H1 (cell line): ENCODE data around the gene KCMF1. TPM values are rescaled to one million over a fixed set of nuclear protein-coding genes. Genes with fewer than 3 reads are reported as not detected.
A peak's percentile ranks its signal among the peaks of the same experiment; 100 is the strongest.

Experiments
- BACH1 ChIP-seq: IDR thresholded peaks from 2 replicates; pipeline ENCODE4 v1.6.1; 2012; ENCODE audit warnings: low read length, improper control_type of control experiment
- CHD2 ChIP-seq: IDR thresholded peaks from 2 replicates; pipeline ENCODE4 v1.6.1; 2012; ENCODE audit warnings: low read length, improper control_type of control experiment
- CREB1 ChIP-seq: IDR thresholded peaks from 2 replicates; pipeline ENCODE4 v1.6.1; 2012; ENCODE audit warnings: inconsistent platforms
- JUND ChIP-seq: IDR thresholded peaks from 2 replicates; pipeline ENCODE4 v1.6.1; 2011; ENCODE audit warnings: mild to moderate bottlenecking, improper control_type of control experiment, low read length
- KDM1A ChIP-seq: fragments of 200-600, 300-600 bp; sonication (generic); IDR thresholded peaks from 2 replicates; pipeline ENCODE4 v1.7.1; 2016; ENCODE audit warnings: mild to moderate bottlenecking, low read length, borderline replicate concordance
- NANOG ChIP-seq: IDR thresholded peaks from 2 replicates; pipeline ENCODE4 v1.6.1; 2011; ENCODE audit warnings: low read length, low read depth, mild to moderate bottlenecking, inconsistent platforms; ENCODE audit not compliant: insufficient read depth, poor library complexity, severe bottlenecking
- POLR2A ChIP-seq, 2 experiments: IDR thresholded peaks; 1 replicate in 1 of 2; 2 replicates in 1 of 2; pipeline ENCODE4 v1.6.1; 2011; ENCODE audit warnings: low read depth in 2 of 2, low read length in 2 of 2, mild to moderate bottlenecking in 2 of 2; ENCODE audit errors: control extremely low read depth in 1 of 2
- POLR2AphosphoS5 ChIP-seq: IDR thresholded peaks from 2 replicates; pipeline ENCODE4 v1.6.1; 2011; ENCODE audit warnings: low read depth, low read length
- POU5F1 ChIP-seq: IDR thresholded peaks from 2 replicates; pipeline ENCODE4 v1.6.1; 2011; ENCODE audit warnings: low read depth, mild to moderate bottlenecking, low read length, moderate library complexity
- SAP30 ChIP-seq: fragments of 300-600 bp; sonication (generic); IDR thresholded peaks from 2 replicates; pipeline ENCODE4 v1.7.1; 2012; ENCODE audit warnings: low read length, moderate library complexity, mild to moderate bottlenecking, inconsistent platforms; ENCODE audit not compliant: insufficient read depth, insufficient replicate concordance
- SIRT6 ChIP-seq: IDR thresholded peaks from one replicate; pipeline ENCODE4 v1.7.1; 2012; ENCODE audit warnings: low read length, inconsistent platforms
- SP1 ChIP-seq: IDR thresholded peaks from 2 replicates; pipeline ENCODE4 v1.6.1; 2011; ENCODE audit warnings: low read depth, low read length
- SP4 ChIP-seq: IDR thresholded peaks from 2 replicates; pipeline ENCODE4 v1.6.1; 2012; ENCODE audit warnings: low read length, inconsistent platforms
- TBP ChIP-seq: IDR thresholded peaks from 2 replicates; pipeline ENCODE4 v1.6.1; 2011; ENCODE audit warnings: low read depth, low read length, improper control_type of control experiment
- TCF12 ChIP-seq: IDR thresholded peaks from 2 replicates; pipeline ENCODE4 v1.6.1; 2011; ENCODE audit warnings: low read depth, mild to moderate bottlenecking, low read length
- TEAD4 ChIP-seq: IDR thresholded peaks from 2 replicates; pipeline ENCODE4 v1.6.1; 2012; ENCODE audit warnings: low read depth, low read length, inconsistent platforms, mixed read lengths
- ZNF274 ChIP-seq: IDR thresholded peaks from 2 replicates; pipeline ENCODE4 v1.7.0; 2012; ENCODE audit warnings: low read length, borderline replicate concordance; ENCODE audit errors: extremely low read depth
- polyA plus RNA-seq, 7 experiments: library from polyadenylated mRNA; depleted of rRNA in 3 of 7; stranded (reverse) in 5 of 7; unstranded in 2 of 7; fragments of >200 nt in 5 of 7; fragments of 200-250 nt in 2 of 7; gene quantifications; 1 replicate in 5 of 7; 2 replicates in 1 of 7; 4 replicates in 1 of 7; pipeline versions ENCODE4 v1.2.1 to v1.2.3, GENCODE V29; 2011 to 2013; ENCODE audit warnings: missing spikeins in 2 of 7, mixed read lengths in 2 of 7
- total RNA-seq: library from RNA; stranded (reverse); fragmentation: NEBNext Ultra II Directional; extraction: Animal tissue kit (Norgen Biotek cat#: 25700); gene quantifications from 2 replicates; pipeline ENCODE4 v1.2.1, GENCODE V29; 2021
- TF ChIP-seq, protein P1 (sequence below), 3 experiments: IDR thresholded peaks; 1 replicate in 2 of 3; 2 replicates in 1 of 3; pipeline versions ENCODE4 v1.5.1 to v1.6.1; 2011; ENCODE audit warnings: low read length in 3 of 3, mild to moderate bottlenecking in 3 of 3, inconsistent platforms in 2 of 3, low read depth in 1 of 3, moderate library complexity in 1 of 3; ENCODE audit not compliant: insufficient read depth in 1 of 3; ENCODE audit errors: control extremely low read depth in 1 of 3
- TF ChIP-seq, protein P2 (sequence below): IDR thresholded peaks from 2 replicates; pipeline ENCODE4 v1.6.1; 2012; ENCODE audit warnings: low read length, inconsistent platforms

KCMF1 gene
- total and polyA plus RNA-seq, 2 of the 8 experiments (the other 6 are each of a cell fraction or from before 2014, with no cell fraction given) = 86.9 to 149 TPM

DNA sequence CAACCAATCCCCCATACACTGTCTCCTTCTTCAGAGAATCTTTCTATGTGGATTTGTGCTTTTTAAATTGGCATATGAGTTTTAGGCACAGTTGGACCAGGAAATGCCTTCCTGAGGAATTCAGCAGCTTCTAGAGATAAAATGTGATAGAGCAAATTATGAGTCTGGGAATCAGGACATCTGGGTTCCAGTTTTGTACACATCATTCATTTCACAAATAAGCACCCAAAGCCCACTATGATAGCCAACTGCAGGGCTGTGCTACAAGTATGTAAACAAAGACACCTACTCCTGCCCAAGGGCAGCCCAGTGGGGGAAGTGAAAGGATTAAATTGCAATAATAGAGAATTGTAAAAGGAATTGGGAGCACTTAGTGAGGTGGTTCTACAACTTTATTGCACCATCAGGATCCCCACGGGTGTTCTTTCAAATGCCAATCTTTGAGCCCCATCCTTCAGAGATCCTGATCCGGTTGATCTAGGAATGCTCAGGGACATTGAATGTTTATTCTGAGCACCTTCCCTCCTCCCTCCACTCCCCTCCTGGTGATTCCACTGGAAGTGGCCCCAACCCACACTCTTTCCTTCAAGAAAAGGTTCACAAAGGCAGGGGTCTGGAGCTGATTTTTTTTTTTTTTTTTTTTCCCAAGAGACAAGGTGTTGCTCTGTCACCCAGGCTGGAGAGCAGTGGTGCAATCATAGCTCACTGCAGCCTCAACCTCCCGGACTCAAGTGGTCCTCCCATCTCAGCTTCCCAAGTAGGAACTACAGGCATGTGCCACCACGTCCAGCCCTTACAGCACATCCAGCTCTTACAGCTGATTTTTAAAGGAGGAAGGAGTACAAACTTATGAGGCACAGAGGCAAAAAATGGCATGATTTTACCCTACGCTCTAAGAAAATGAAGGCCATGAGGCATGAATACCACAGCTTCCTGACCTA lies 11.1 kb upstream of the KCMF1 start (continued):
- TF ChIP-seq, protein P1, sequence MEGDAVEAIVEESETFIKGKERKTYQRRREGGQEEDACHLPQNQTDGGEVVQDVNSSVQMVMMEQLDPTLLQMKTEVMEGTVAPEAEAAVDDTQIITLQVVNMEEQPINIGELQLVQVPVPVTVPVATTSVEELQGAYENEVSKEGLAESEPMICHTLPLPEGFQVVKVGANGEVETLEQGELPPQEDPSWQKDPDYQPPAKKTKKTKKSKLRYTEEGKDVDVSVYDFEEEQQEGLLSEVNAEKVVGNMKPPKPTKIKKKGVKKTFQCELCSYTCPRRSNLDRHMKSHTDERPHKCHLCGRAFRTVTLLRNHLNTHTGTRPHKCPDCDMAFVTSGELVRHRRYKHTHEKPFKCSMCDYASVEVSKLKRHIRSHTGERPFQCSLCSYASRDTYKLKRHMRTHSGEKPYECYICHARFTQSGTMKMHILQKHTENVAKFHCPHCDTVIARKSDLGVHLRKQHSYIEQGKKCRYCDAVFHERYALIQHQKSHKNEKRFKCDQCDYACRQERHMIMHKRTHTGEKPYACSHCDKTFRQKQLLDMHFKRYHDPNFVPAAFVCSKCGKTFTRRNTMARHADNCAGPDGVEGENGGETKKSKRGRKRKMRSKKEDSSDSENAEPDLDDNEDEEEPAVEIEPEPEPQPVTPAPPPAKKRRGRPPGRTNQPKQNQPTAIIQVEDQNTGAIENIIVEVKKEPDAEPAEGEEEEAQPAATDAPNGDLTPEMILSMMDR (IDR thresholded peaks at IDR 0.05; ENCODE audit: control extremely low read depth in 1 of 3, insufficient read depth in 1 of 3, low read depth in 1 of 3, low read length in 3 of 3) = no peak
- TF ChIP-seq CHD2 = 0 out of 2 replicates have a peak, but pooled peaks have one; percentile 18
- TF ChIP-seq SP1 = peak; percentile 89
- peak; percentile 62; the same call in 1 of the 2 replicates for TF ChIP-seq BACH1
- no peak for TF ChIP-seq ZNF274
- TF ChIP-seq NANOG = peak; percentile 99
- peak; percentile 60; the same call in 1 of the 2 replicates for TF ChIP-seq TEAD4
- TF ChIP-seq SAP30 = no peak
- TF ChIP-seq SIRT6 = no peak
- TF ChIP-seq CREB1 = peak; percentile 23; the same call in 1 of the 2 replicates
- TF ChIP-seq TCF12 = 0 out of 2 replicates have a peak, but pooled peaks have one; percentile 70
- peak; percentile 9 to 51; a peak in 2 of 3 replicates for TF ChIP-seq POLR2A (IDR thresholded peaks at IDR 0.05; ENCODE audit: control extremely low read depth in 1 of 2, low read depth in 2 of 2, low read length in 2 of 2)
- no peak for TF ChIP-seq KDM1A
- TF ChIP-seq POU5F1 = peak; percentile 80
- TF ChIP-seq SP4 = 0 out of 2 replicates have a peak, but pooled peaks have one; percentile 24
- 0 out of 2 replicates have a peak, but pooled peaks have one; percentile 31 for TF ChIP-seq TBP
- 0 out of 2 replicates have a peak, but pooled peaks have one; percentile 56 for TF ChIP-seq POLR2AphosphoS5
- peak; percentile 57; the same call in 1 of the 2 replicates for TF ChIP-seq JUND
- TF ChIP-seq, protein P2, sequence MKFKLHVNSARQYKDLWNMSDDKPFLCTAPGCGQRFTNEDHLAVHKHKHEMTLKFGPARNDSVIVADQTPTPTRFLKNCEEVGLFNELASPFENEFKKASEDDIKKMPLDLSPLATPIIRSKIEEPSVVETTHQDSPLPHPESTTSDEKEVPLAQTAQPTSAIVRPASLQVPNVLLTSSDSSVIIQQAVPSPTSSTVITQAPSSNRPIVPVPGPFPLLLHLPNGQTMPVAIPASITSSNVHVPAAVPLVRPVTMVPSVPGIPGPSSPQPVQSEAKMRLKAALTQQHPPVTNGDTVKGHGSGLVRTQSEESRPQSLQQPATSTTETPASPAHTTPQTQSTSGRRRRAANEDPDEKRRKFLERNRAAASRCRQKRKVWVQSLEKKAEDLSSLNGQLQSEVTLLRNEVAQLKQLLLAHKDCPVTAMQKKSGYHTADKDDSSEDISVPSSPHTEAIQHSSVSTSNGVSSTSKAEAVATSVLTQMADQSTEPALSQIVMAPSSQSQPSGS = peak; percentile 49; the same call in 1 of the 2 replicates
